GM21723 (cell line): ENCODE data around the gene RBFOX1.

Experiments used
- ATAC-seq: cut with Tn5 transposase; IDR thresholded peaks from one replicate; pipeline ENCODE4 v1.9.1; 2021; ENCODE audit warnings: mild to moderate bottlenecking, moderate library complexity; ENCODE audit not compliant: unreplicated experiment

The RBFOX1 gene

DNA sequence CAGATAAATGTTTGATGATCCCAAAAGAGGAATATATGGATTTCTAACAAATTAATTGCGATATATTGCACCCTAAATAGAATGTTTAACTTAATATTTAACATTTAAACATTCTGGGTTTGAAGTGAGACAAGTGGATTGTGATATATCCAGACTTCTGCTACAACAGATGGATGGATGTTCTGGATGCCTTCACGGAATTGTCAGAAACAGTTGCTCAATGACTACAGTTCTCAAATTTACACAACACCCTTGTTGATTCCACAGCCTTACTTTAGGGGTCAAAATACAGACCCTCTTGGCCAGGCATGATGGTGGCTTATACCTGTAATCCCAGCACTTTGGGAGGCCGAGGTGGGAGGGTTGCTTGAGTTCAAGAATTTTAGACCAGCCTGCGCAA is 250.8 kb downstream of the RBFOX1 start:
- ATAC-seq = no peak

DNA sequence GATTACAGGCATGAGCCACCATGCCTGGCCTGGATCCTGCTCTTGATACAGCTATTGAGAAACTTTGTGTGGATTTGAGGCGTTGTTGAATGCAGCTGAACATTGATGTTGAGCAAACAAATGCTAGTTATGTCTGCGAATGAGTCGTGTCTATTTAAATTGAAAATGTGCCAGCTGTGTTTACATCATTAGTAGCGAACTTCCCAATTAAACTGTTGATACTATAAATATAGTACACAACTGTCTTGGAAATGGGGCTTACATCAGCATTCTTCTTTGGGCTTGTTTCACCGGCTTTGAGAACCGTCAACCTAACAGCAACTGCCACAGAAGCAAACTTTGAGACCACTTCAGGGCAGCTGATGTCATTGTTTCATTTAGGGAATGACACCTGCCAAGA is 251.9 kb downstream of the RBFOX1 start:
- ATAC-seq = no peak

GRCh38 chr16:7585705-7586104 is 253.1 kb downstream of the RBFOX1 start:
- no peak for ATAC-seq

GRCh38 chr16:7590934-7591333 is 258.3 kb downstream of the RBFOX1 start:
- ATAC-seq = no peak

- no peak for ATAC-seq
These were observed 263.7 kb downstream of the RBFOX1 start for GRCh38 chr16:7596308-7596707.

- no peak for ATAC-seq
These were observed 265.0 kb downstream of the RBFOX1 start for GRCh38 chr16:7597677-7598076.

DNA sequence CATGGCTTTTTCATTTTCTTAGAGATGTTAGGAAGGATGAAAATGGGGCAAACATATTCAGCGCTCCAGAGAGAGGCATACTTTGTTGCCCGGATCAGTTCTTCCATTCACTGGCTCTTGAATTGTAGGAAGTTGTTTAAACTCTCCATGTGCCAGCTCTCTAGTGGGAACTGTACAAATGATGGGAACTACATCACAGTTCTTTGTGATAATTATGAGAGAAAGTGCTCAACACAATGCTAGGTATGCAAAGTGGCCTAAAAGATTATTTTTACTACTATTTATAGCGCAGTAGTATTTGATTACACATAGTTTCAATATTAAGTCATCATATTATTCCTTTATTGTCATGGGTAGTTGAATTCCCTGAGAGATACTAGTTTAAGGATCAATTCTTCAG is 268.5 kb downstream of the RBFOX1 start:
- no peak for ATAC-seq

GRCh38 chr16:7602291-7602950 is 269.8 kb downstream of the RBFOX1 start:
- no peak for ATAC-seq

DNA sequence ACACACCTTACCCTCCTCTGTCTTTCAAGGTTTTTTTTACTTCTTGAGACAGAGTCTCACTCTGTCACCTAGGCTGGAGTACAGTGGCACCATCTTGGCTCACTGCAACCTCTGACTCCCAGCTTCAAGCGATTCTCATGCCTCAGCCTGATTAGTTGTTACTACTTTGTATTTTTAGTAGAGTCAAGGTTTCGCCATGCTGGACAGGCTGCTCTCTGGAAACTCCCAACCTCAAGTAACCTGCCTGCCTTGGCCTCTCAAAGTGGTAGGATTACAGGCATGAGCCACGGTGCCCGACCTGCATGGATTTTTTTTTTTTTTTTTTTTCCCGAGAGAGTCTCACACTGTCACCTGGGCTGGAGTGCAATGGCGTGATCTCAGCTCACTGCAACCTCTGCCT is 273.2 kb downstream of the RBFOX1 start:
- no peak for ATAC-seq

DNA sequence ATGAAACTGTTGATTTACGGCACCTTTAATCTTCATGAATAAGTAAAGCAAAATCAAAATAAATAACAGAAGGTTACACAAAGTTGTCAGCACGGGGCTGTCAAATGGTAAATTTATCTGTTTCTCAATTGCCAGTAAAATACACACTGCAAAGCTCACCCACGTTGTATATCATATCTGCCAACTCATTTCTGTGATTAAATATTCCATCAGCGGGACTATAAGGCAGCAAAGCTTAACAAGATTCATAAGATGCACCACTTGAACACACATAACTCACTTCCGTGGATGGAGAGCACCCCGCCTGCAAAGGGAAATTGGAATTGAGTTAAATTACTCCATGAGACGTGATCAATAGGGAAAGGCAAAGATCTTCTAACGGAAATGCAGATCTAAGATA is 280.0 kb downstream of the RBFOX1 start:
- no peak for ATAC-seq

- no peak for ATAC-seq
These were observed 280.9 kb downstream of the RBFOX1 start for GRCh38 chr16:7613518-7613917.

- ATAC-seq = no peak
These were observed 281.6 kb downstream of the RBFOX1 start for GRCh38 chr16:7614021-7614795.

DNA sequence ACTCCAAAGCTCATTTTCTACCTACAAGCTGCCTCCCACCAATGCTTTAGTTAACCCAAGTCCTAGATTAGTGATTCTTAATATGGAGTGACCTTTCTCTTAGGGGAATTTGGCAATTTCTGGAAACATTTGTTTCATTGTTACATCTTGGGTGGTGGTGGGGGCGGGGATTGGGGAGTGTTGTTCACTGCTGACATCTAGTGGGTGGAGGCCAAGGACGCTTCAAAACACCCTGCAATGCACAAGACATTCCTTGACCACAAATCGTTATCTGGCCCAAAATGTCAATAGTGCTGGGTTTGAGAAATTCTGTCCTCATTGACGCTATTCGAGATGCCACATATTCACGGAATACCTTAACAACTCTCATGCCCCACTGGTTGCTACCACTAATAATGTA is 282.9 kb downstream of the RBFOX1 start:
- no peak for ATAC-seq

- ATAC-seq = no peak
These were observed 292.5 kb downstream of the RBFOX1 start for GRCh38 chr16:7624871-7625766.

- no peak for ATAC-seq
These were observed 296.3 kb downstream of the RBFOX1 start for GRCh38 chr16:7628981-7629380.

DNA sequence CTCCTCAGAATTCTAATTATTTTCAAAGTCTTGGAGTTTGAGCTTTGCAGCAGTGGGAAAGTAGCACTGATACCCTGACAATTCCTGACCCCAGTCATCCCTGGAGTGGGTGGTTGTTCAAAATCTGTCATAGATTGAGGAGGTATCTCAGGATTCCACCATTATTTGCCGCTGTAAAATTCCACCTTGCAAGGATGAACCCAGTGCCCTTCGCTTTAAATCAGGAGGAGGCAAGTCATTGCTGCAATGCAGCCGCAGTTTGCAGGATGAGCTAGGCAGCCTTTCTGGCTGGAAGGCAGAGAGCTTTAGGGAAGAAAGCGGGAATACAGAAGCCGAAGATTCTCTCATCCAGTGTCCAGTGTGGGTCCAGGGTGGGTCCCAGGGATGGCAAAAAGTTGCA is 296.9 kb downstream of the RBFOX1 start:
- no peak for ATAC-seq

DNA sequence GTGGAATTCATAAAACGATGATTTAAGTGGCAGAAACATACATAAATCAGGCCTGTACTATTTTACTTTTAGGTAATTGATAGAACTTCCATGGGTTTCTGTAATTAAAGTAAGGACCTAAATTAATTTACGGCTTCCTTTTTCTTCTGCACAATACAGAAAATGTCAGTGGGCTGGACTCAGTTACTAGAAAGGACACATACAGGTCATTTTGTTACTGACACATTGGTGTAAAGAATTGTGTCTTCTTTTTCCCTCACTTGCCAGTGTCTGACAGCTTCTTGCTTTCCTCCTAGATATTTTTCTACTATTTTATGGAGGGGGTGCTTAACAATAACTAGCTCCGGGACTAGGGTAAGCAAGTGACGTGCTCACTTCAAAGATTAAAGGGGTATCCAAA is 304.8 kb downstream of the RBFOX1 start:
- no peak for ATAC-seq

GRCh38 chr16:7638306-7638705 is 305.7 kb downstream of the RBFOX1 start:
- no peak for ATAC-seq

GRCh38 chr16:7640334-7640733 is 307.7 kb downstream of the RBFOX1 start:
- no peak for ATAC-seq

DNA sequence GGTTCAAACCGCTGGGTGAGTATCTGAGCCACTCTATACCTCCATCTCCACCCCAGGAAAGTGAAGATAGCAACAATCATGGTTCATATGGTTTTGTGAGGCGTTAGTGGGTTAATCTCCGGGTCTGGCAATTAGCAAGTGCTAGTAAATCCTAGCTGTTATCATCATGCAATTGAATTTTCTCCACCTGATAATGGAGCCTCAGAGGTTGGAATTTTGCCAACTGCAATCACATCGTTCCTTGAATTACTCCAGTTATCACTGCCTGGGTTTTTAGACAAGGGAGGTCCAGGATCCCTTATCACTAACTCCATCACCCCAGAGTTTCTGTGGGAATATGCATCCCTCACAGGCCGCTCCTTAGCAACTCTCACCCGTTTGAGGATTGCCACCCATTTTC is 311.5 kb downstream of the RBFOX1 start:
- no peak for ATAC-seq

- ATAC-seq = no peak
These were observed 312.2 kb downstream of the RBFOX1 start for GRCh38 chr16:7644811-7645210.
